Hippocampal formation (tissue), 2 donors: ENCODE results near the gene EIF4A2.
"Not testable (repeated sequence)": the region's sequence is repeated elsewhere in the genome, so short reads cannot be mapped to it uniquely, and the experiment has no call there.

Source experiments
- DNase-seq, 2 donors: peaks; one replicate each; lab custom pipeline; 2025; lab: John Stamatoyannopoulos, UW

The EIF4A2 gene

GRCh38 chr3:186784820-186785494 is 1.6 kb downstream of the EIF4A2 start:
- no peak for DNase-seq

GRCh38 chr3:186785495-186786018 is 2.2 kb downstream of the EIF4A2 start:
- no peak for DNase-seq

GRCh38 chr3:186786922-186787321 is 3.5 kb downstream of the EIF4A2 start:
- no peak for DNase-seq

GRCh38 chr3:186787642-186788481 is 4.5 kb downstream of the EIF4A2 start:
- DNase-seq, result no peak

- no peak for DNase-seq
Observed at GRCh38 chr3:186788482-186789370, 5.3 kb downstream of the EIF4A2 start.

GRCh38 chr3:186789554-186790260 is 6.3 kb downstream of the EIF4A2 start:
- no peak for DNase-seq

GRCh38 chr3:186790261-186790981 is 7.0 kb downstream of the EIF4A2 start:
- DNase-seq, result no peak

GRCh38 chr3:186798239-186798874 is 15.0 kb downstream of the EIF4A2 start:
- no peak for DNase-seq

- no peak for DNase-seq
Observed at GRCh38 chr3:186800285-186800684, 16.9 kb downstream of the EIF4A2 start.

- no peak for DNase-seq
Observed at GRCh38 chr3:186802701-186803100, 19.3 kb downstream of the EIF4A2 start.

GRCh38 chr3:186803447-186803846 is 20.1 kb downstream of the EIF4A2 start:
- not testable (repeated sequence) for DNase-seq

- peak; percentile 64 to 79 for DNase-seq
Observed at GRCh38 chr3:186806089-186807055, 23.0 kb downstream of the EIF4A2 start, which contains the start of gene RFC4. TSS of gene RFC4 (minus strand) at chr3:186806482. CDS start at chr3:186804713, 1,769 bp downstream.

GRCh38 chr3:186807231-186807630 is 23.9 kb downstream of the EIF4A2 start:
- no peak for DNase-seq

GRCh38 chr3:186810336-186810996 is 27.1 kb downstream of the EIF4A2 start:
- no peak for DNase-seq

- not testable (repeated sequence) for DNase-seq
Observed at GRCh38 chr3:186811313-186811712, 27.9 kb downstream of the EIF4A2 start.

- no peak for DNase-seq
Observed at GRCh38 chr3:186814100-186814499, 30.7 kb downstream of the EIF4A2 start.

GRCh38 chr3:186815435-186815834 is 32.1 kb downstream of the EIF4A2 start:
- no peak for DNase-seq

- DNase-seq, result no peak
Observed at GRCh38 chr3:186818516-186818915, 35.1 kb downstream of the EIF4A2 start.
